ENCODE data around the gene BPI.
"Not testable (repeated sequence)": the region's sequence is repeated elsewhere in the genome, so short reads cannot be mapped to it uniquely, and the experiment has no call there.

BPI gene

DNA sequence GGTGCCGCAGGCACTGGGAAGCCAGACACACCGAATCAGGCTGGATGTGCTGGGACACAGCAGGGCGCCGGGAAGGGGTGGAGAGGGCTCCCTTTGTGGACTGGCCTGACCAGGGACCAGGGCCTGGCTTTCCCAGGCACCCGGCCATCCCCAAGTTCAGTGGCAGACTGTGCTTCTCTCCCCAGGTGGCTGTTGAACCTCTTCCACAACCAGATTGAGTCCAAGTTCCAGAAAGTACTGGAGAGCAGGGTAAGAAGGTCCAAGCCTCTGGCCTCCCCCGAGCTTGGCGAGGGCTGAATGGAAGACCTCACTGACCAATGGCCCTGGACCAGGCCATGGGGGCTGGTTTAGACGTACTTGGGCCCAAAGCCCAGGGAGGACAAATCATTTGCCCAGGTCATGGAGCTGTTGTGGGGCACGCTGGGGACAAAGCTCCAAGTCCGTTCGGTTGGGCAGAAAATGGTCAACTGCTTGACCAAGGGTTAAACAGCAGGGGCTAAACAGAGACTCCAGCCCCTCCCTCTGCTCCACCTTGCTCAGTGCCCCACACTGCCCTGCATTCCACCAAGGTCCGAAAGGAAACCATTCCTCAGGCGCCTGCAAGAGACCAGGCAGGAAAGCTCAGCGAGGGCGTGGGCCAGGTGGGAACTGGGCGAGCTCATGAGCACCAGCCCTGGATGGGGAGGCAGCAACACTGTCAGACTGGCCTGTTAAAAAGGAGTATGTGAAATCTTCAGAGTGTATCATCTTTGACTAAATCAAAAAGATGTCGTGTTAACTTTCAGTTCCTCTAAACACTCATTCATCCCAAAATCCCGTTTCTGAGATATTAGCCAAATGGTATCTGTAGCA lies 51.4 kb downstream of the BPI start:
- no peak for DNase-seq (ENCODE audit: extremely low read depth in 1 of 2, low read depth in 1 of 2)

DNA sequence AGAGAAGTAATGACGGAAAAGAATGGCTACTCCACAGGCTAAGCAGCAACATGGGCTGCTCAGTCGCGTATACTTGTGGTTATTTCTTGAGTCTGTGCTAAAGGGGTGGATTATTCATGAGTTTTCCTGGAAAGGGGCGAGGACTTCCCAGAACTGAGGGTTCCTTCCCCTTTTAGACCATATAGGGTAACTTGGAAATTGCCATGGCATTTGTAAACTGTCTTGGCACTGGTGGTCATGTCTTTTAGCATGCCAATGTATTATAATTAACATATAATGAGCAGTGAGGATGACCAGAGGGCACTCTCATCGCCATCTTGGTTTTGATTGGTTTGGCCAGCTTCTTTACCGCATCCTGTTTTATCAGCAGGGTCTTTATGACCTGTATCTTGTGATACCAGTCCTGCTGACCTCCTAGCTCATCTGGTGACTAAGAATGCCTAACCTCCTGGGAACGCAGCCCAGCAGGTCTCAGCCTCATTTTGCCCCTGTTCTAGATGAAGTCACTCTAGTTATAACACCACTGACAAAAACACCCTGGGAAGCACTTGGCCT lies 53.8 kb downstream of the BPI start:
- no peak for DNase-seq (ENCODE audit: extremely low read depth in 1 of 2, low read depth in 1 of 2)

DNA sequence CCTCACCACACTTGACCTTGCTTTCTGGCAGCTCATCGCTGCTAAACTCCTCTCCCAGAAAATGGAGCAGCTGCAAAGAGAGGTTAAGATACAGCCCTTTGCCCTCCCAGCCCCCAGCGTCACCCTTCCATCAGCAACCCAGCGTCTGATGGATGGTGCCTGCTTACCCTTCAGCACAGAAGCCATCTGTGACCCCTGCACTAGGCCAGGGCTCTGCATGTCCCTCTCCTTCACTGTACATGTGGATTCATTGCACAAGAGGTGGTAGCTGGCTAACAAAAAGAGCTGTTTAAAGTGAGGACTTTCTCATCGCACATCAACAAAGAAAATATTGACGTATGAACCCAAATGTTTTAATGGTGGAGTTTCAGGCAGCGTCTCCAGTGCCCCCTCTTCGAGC lies 54.6 kb downstream of the BPI start:
- DNase-seq (ENCODE audit: extremely low read depth in 1 of 2, low read depth in 1 of 2): no peak

DNA sequence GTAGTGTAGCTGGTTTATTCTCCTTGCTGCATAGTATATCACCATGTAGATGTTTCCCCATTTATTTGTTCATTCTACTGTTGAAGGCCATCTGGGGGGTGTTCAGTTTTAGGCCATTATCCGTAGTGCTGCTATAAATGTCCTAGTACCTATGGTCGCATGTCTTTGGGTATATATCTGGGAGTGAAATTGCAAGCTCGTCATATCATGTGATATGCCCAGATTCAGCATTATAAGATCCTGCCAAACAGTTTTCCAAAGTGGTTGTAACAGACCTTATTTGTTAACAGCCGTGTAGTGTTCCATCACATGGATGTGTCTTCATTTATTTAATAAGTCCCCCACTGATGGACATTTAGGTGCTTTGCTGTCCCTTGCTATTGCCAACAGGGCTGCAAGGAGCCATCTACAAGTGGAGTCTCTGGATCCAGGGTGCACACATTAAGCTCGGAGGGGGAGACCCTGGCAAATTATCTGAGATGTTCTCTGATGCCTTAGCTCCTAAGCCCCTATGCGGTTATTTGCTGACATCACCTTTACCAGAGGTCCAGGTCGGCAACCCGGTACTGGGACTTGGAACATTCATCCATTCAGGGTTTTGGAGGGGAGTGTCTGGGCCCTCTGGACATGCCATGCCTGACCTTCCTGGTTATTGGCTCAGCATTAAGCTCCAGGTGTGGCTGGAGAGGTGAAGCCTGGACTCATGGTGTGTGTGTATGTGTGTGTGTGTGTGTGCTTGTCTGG lies 59.2 kb downstream of the BPI start:
- DNase-seq (ENCODE audit: extremely low read depth in 1 of 2, low read depth in 1 of 2): no peak

DNA sequence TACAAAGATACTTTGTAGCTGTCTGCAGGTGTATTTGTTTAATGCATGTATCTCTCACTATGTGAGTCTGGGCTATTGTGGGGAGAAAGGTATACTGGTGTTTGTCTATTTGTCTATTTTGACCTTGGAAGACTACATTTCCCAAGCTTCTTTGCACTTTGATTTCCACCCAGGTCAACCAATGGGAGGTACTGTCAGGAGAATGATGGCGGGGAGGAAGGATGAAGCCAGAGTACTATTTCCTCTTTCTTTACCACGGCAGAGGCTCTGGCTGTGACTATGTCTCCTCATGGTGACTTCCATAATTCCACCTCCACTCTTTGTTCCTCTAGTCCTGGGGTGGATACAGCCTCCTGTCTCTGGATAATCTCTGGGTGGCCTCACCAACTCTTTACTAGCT lies 65.4 kb downstream of the BPI start:
- no peak for DNase-seq (ENCODE audit: extremely low read depth in 1 of 2, low read depth in 1 of 2)

DNA sequence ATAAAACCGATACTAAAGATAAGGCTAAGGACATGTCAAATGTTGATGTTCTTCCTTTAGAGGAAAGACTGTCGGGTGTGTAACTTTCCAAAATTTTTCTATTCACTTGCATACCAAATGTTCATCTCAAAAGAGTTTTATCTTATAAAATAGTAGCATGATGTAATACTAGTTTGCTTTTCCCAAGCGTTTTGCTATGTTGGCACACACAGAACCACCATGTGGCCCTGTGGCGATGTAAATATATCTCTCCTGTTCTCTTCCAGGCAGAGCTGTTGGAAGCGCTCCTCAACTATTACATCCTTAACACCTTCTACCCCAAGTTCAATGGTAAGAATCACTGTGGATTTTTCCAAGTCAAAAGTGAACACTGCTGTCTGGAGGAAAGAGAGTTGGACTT lies 68.8 kb downstream of the BPI start:
- no peak for DNase-seq (ENCODE audit: extremely low read depth in 1 of 2, low read depth in 1 of 2)

DNA sequence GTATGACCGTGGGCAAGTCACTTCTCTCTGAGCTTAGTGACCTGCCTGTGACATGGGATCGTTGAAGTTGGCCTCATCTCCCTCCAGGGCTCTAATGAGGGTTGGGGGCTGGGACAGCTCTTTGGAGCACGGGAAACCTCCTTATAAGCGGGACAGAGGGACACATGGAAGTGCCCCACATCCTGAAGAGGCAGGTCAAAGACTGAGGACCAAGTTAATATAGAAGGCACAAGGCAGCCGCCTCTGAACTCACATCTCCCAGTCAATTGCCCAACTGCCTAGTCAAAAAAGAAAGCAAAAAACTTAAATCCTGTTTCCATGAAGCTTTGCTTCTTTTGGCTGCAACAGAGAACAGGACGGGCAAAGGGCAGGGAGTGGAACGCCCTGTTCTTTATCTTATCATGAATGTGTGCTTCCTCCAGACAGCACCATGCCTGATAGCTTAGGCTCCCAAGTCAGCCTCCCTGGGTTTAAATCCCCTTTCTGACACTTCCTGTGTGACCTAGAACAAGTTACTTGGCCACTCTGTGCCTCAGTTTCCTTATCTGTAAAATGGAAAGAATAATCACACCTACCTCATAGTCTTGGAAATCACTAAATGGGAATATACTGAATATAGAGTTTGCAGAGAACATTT lies 69.4 kb downstream of the BPI start:
- DNase-seq (ENCODE audit: extremely low read depth in 1 of 2, low read depth in 1 of 2): no peak

DNA sequence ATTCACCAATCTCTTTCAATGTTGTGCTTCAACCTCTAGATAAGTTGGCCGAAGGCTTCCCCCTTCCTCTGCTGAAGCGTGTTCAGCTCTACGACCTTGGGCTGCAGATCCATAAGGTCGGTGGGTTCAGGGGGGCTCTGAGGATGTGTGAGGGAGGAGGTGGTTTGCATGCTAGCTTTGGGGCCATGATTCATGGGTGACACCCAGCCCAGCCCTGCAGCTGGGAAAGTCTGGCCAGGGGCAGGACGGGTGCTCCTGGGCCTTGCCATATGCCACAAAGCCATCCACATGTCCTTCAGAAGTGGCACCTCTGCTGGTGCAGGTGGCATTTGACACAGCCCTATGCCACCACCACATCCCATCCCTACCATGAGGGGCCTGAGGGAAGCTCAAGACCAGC lies 69.9 kb downstream of the BPI start:
- no peak for DNase-seq (ENCODE audit: extremely low read depth in 1 of 2, low read depth in 1 of 2)

DNA sequence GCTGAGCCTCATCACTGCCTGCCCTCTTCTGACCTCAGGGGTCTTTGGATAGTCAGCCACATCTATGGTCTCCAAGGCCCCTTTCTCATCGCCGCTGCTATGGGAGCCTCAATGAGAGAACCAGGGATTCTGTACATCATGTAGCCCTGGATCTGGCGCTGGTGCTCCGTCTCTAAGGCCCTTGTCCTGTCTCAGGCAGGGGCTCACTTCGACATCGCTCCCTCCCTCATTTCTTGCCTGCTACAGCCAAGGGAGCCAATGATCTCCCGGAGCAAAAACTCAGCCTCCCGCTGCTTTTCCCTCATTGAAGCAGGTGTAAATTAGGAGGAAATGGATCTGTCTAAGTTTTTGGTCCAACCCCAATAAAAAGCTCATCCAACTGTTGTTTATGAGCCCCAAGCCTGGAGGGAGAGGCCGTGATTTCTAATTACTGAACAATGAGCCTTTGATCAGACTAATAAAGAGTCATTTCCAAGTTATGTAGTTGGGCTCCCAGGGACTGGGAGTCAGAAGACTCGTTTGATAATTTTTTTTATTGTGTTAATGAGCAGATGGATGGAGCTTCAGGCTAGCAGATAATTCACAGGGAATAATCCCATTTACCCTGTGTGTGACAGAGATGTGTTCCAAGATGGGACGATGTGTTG lies 73.2 kb downstream of the BPI start:
- no peak for DNase-seq (ENCODE audit: extremely low read depth in 1 of 2, low read depth in 1 of 2)

DNA sequence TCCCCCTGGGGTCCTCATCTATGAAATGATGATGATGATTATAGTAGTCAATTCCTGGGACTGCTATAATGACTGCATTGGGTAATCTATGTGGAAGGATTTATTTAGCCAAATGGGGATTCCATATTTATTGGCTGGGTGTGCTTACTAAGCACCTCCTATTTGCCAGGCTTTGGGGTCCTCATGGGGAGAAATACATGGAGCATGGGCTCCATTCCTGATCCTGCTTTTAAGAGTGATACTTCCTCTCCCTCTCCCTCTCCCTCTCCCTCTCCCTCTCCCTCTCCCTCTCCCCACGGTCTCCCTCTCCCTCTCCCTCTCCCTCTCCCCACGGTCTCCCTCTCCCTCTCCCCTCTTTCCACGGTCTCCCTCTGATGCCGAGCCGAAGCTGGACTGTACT lies 73.9 kb downstream of the BPI start:
- DNase-seq (ENCODE audit: extremely low read depth in 1 of 2, low read depth in 1 of 2): not testable (repeated sequence)

DNA sequence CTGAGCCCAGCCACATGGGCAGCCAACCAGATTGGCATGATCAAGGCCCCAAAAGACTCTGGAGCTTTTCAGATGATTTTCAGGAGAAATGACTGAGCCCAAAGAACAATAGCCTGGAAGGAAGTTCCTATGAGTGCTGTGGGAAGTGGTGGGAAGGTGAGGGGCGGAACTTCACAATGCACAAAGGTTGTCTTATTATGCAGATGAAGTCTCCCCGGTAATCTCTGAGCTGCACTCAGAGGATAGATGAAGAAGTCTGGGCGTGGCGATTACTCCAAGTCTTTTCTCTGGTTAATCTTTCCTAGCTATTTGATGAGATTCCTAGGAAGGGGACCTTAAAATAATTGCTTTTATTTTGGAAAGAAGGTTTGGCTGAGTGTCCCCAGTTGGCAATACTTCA lies 79.2 kb downstream of the BPI start:
- no peak for DNase-seq (ENCODE audit: extremely low read depth in 1 of 2, low read depth in 1 of 2)

DNA sequence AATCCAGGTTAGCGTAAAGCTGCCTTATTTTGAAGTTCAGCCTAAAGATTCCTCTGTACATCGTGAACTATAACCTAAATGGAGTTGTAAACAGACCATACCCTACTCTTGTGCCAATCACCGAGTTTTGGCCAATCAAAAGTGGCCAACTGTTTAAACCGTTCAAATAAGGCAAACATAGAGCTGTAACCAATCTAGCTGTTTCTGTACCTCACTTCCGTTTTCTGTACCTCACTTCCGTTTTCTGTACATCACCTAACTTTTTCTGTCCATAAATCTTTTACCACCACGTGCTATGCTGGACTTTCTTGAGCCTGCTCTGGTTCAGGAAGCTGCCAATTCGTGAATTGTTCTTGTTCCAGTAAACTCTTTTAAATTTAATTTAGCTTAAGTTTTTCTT lies 82.0 kb downstream of the BPI start:
- DNase-seq (ENCODE audit: extremely low read depth in 1 of 2, low read depth in 1 of 2): no peak

DNA sequence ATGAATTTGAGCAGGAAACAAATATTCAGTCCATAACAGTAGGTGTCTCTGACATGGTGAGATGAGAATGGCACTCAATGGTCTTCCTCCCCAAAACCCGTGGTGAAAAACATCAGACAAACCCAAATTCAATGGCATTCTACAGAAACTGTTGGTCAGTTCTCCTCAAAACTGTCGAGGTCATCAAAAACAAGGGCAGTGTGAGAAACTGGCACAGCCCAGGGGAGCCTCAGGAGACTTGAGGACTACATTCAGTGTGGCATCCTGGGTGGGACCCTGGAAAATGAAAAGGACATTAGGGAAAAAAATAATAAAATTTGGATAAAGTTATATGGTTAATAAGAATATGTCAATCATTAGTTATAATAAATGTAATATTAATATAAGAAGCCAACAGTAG lies 82.9 kb downstream of the BPI start:
- DNase-seq (ENCODE audit: extremely low read depth in 1 of 2, low read depth in 1 of 2): no peak
